Measurements from ENCODE around the gene HDAC4.
A peak's percentile ranks its signal among the peaks of the same experiment; 100 is the strongest.

HDAC4 gene

DNA sequence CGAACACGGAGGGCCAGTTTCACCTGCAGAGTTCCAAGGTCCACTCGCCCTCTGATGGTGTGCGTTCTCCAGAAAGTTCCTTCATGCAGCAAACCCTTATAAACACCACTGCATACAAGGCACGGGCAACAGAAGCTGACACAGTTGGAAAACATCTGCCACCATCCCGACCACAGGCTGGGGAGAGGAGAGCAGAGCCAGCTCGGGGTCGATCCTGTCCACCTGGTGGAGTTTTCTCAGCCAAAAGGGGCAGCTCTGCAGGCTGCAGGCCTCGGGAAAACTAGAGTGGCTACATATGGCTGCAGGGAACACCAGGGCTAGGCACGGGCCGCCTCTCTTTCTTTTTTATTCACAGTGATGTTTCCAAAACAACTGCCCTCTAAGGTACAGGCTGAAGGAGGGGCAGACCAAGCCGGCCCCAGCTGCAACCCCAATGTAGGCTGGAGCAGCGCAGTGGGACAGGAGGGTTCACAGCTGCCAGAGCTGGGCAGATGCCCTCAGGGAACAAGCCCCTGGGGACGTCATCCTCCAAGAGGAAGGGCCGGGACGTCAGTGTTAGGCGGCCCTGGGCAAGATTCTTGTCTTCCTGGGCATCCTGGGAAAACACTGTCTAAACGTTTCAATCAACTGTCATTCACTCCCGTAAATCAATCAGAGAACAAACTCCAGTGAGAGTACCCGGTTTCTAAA lies 278.3 kb downstream of the HDAC4 start:
- Mint-ChIP-seq H3K27ac (no peak overlapping the region), H3K36me3 (ENCODE audit: low read depth) (peaks cover 16% of the 10 kb centered on the region), H3K9me3 (peaks cover 4% of the 10 kb centered on the region), H3K27me3 (no peaks in the 10 kb centered on the region), H3K4me3 (no peak overlapping the region), H3K4me1 (peaks cover 14% of the 10 kb centered on the region)
- no peak for ATAC-seq
- no peak for DNase-seq

DNA sequence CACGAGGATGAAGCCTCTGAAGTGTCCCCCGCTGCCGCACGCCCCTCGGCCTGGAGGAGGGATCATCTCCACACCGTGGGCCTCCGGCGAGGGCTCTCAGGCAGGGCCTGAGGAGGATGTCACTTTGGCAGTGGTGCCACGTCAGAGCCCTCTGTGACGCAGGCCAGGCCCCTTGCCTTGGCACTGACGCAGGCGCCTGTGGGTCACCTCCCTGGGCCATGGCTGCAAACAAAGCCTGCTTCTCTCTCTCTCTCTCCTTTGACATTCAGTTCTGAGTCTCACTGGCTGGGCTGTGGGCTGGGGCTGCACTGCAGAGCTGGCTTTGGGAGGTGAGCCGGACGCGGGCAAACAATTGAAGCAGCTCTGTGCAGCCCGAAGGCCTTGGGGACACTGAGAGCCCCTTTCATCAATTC lies 279.2 kb downstream of the HDAC4 start:
- H3K4me3 Mint-ChIP-seq, result no peak overlapping the region
- peaks cover 16% of the 10 kb centered on the region for H3K36me3 Mint-ChIP-seq (ENCODE audit: low read depth)
- no peak for ATAC-seq
- H3K27me3 Mint-ChIP-seq, result no peaks in the 10 kb centered on the region
- no peak for DNase-seq
- peaks cover 14% of the 10 kb centered on the region for H3K4me1 Mint-ChIP-seq
- H3K9me3 Mint-ChIP-seq, result peaks cover 4% of the 10 kb centered on the region
- peak overlapping the region; percentile 42 for H3K27ac Mint-ChIP-seq

DNA sequence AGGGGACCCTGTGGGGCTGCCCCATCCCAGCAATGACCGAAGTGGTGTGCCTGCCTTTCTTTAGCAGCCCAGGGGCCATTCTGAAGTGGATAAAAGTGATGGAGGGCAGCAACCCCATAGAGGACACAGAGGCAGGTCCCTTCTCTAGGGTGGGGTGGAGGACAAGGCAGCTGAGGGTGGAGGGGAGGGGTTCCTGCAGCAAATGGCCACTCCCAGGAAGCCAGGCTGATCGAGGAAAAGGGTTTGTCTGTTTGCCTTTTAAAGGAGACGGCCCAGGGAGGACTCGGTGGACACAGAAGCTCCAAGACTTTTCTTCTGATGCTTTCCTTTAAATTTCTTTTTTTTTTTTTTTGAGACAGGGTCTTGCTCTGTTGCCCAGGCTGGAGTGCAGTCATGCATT lies 280.2 kb downstream of the HDAC4 start:
- H3K36me3 Mint-ChIP-seq (ENCODE audit: low read depth), result peaks cover 13% of the 10 kb centered on the region
- ATAC-seq (no peak), DNase-seq (no peak)
- no peak overlapping the region for H3K27ac Mint-ChIP-seq
- no peak overlapping the region for H3K4me3 Mint-ChIP-seq
- peaks cover 14% of the 10 kb centered on the region for H3K4me1 Mint-ChIP-seq
- H3K27me3 Mint-ChIP-seq, result no peaks in the 10 kb centered on the region
- H3K9me3 Mint-ChIP-seq, result peaks cover 4% of the 10 kb centered on the region

GRCh38 chr2:239119346-239120126 lies 281.3 kb downstream of the HDAC4 start:
- peak; percentile 13 for ATAC-seq
- H3K9me3 Mint-ChIP-seq, result no peaks in the 10 kb centered on the region

GRCh38 chr2:239118675-239119211 lies 282.1 kb downstream of the HDAC4 start:
- ATAC-seq (no peak), DNase-seq (no peak)
- Mint-ChIP-seq H3K9me3 (no peaks in the 10 kb centered on the region), H3K27me3 (no peaks in the 10 kb centered on the region), H3K36me3 (ENCODE audit: low read depth) (no peaks in the 10 kb centered on the region), H3K4me1 (peaks cover 14% of the 10 kb centered on the region), H3K4me3 (no peak overlapping the region), H3K27ac (no peak overlapping the region)

More at GRCh38 chr2:239119346-239120126, 281.3 kb downstream of the HDAC4 start:
- H3K4me1 Mint-ChIP-seq, result peaks cover 14% of the 10 kb centered on the region
- no peak for DNase-seq
- no peak overlapping the region for H3K4me3 Mint-ChIP-seq
- H3K36me3 Mint-ChIP-seq (ENCODE audit: low read depth), result peaks cover 3% of the 10 kb centered on the region
- H3K27me3 Mint-ChIP-seq, result no peaks in the 10 kb centered on the region
- no peak overlapping the region for H3K27ac Mint-ChIP-seq

- ATAC-seq, result no peak
- Mint-ChIP-seq H3K4me3 (no peak overlapping the region), H3K27me3 (no peaks in the 10 kb centered on the region), H3K36me3 (ENCODE audit: low read depth) (no peaks in the 10 kb centered on the region), H3K27ac (no peak overlapping the region), H3K4me1 (peaks cover 14% of the 10 kb centered on the region), H3K9me3 (no peaks in the 10 kb centered on the region)
- no peak for DNase-seq
Measured at GRCh38 chr2:239118264-239118663, 282.6 kb downstream of the HDAC4 start.

GRCh38 chr2:239117831-239118230 lies 283.0 kb downstream of the HDAC4 start:
- DNase-seq (no peak), ATAC-seq (no peak)
- Mint-ChIP-seq H3K27ac (no peak overlapping the region), H3K9me3 (no peaks in the 10 kb centered on the region), H3K4me1 (peaks cover 14% of the 10 kb centered on the region), H3K36me3 (ENCODE audit: low read depth) (no peaks in the 10 kb centered on the region), H3K27me3 (no peaks in the 10 kb centered on the region), H3K4me3 (no peak overlapping the region)

GRCh38 chr2:239116456-239117246 lies 284.2 kb downstream of the HDAC4 start:
- no peak for DNase-seq
- ATAC-seq, result no peak
- Mint-ChIP-seq H3K27me3 (no peaks in the 10 kb centered on the region), H3K27ac (no peak overlapping the region), H3K4me1 (peaks cover 14% of the 10 kb centered on the region), H3K36me3 (ENCODE audit: low read depth) (no peaks in the 10 kb centered on the region), H3K4me3 (no peak overlapping the region), H3K9me3 (no peaks in the 10 kb centered on the region)

- Mint-ChIP-seq H3K27me3 (no peaks in the 10 kb centered on the region), H3K27ac (no peak overlapping the region), H3K9me3 (no peaks in the 10 kb centered on the region), H3K4me1 (peaks cover 14% of the 10 kb centered on the region), H3K4me3 (no peak overlapping the region), H3K36me3 (ENCODE audit: low read depth) (no peaks in the 10 kb centered on the region)
- no peak for DNase-seq
- ATAC-seq, result no peak
Measured at GRCh38 chr2:239115616-239116015, 285.2 kb downstream of the HDAC4 start.

DNA sequence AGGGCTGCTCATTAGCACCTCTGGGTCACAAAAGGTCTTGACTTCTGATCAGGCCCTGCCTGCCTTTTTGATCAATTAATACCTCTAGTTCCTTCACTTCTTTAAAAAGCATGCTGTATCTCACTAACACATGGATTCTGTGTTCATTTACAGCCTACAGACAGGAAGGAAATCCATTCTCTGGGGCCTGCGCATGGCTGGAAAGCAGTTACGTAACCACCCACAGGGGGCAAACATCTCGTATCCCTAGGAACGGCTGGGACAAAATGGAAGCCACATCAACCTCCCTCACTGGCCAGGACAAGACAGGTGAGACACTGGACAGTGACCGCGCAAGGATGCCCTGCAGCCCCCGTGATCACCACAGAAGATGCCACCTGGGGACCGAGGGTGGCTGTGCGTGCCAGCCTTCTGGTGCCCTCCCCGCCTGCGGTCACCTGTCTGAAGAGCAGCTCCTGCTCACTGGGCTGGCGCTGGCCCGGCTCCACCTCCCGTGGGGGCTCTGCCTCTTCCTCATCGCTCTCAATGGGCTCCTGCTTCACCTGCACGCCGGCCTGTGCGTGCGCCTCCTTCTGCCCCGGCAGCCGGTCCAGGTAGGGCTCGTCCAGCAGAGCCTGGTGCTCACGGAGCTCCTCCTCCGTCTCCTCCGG lies 286.1 kb downstream of the HDAC4 start:
- Mint-ChIP-seq H3K27ac (no peak overlapping the region), H3K4me3 (no peak overlapping the region), H3K4me1 (peaks cover 9% of the 10 kb centered on the region), H3K9me3 (no peaks in the 10 kb centered on the region), H3K27me3 (no peaks in the 10 kb centered on the region), H3K36me3 (ENCODE audit: low read depth) (peaks cover under 1% of the 10 kb centered on the region)
- ATAC-seq (no peak), DNase-seq (no peak)

- ATAC-seq (no peak), DNase-seq (no peak)
- H3K4me3 Mint-ChIP-seq, result no peak overlapping the region
- H3K4me1 Mint-ChIP-seq, result peaks cover 8% of the 10 kb centered on the region
- no peak overlapping the region for H3K27ac Mint-ChIP-seq
- peaks cover 3% of the 10 kb centered on the region for H3K36me3 Mint-ChIP-seq (ENCODE audit: low read depth)
- H3K9me3 Mint-ChIP-seq, result no peaks in the 10 kb centered on the region
- no peaks in the 10 kb centered on the region for H3K27me3 Mint-ChIP-seq
Measured at GRCh38 chr2:239114119-239114581, 286.7 kb downstream of the HDAC4 start.

GRCh38 chr2:239113615-239114014 lies 287.2 kb downstream of the HDAC4 start:
- ATAC-seq, result no peak
- H3K27me3 Mint-ChIP-seq, result no peaks in the 10 kb centered on the region
- no peaks in the 10 kb centered on the region for H3K9me3 Mint-ChIP-seq
- DNase-seq, result no peak
- no peak overlapping the region for H3K27ac Mint-ChIP-seq
- no peak overlapping the region for H3K4me3 Mint-ChIP-seq
- H3K36me3 Mint-ChIP-seq (ENCODE audit: low read depth), result peaks cover 3% of the 10 kb centered on the region
- H3K4me1 Mint-ChIP-seq, result peaks cover 3% of the 10 kb centered on the region

DNA sequence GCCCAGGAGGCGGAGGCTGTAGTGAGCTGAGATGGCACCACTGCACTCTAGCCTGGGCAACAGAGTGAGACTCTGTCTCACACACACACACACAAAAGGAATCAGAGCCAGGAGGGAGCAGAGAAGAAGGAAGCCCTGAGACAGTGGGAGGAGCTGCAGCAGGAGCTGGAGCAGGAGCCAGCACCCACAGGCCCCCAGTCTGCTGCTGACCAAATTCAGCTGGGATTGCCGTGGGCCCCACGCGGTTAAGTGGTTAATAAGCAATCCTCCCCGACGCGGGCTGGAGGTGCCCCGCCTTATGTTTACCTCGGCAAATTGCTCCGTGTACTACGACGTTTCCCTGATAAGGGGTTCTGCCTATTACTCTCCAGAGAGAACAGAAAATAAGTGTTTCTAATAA lies 287.6 kb downstream of the HDAC4 start:
- no peaks in the 10 kb centered on the region for H3K27me3 Mint-ChIP-seq
- H3K27ac Mint-ChIP-seq, result no peak overlapping the region
- H3K4me3 Mint-ChIP-seq, result no peak overlapping the region
- H3K4me1 Mint-ChIP-seq, result peaks cover 2% of the 10 kb centered on the region
- ATAC-seq (no peak), DNase-seq (no peak)
- no peaks in the 10 kb centered on the region for H3K9me3 Mint-ChIP-seq
- H3K36me3 Mint-ChIP-seq (ENCODE audit: low read depth), result peaks cover 3% of the 10 kb centered on the region

DNA sequence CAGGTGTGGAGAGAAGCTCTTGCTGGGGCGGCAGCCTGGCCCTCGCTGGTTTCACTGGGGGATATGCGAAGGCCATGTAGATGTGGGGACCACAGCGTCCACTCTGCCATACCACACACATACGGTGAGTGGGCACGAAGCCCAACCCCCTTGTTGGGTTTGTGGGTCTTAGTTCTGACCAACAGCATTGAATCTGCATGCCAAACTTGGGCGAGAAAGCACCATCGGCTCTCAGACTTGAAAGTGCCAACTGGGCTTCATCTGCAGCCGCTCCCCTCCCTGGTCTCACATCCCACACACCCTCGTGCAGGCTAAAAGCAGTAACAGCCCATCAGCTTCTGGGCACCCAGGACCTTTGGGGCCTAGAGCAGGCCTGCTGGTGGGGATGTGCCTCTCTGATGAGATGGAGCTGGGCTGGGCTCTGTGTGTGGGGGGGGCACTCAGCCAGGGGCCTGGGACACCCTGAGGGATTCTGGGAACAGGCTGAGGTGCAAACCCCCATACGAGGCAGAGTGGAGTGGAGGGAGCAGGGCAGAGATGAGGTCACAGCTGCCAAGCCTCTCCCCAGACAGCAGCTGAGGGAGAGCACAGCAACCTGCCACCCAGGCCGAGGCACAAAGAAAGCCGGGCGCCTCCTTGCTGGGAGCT lies 288.6 kb downstream of the HDAC4 start:
- no peak for DNase-seq
- Mint-ChIP-seq H3K9me3 (no peaks in the 10 kb centered on the region), H3K4me1 (no peaks in the 10 kb centered on the region), H3K27me3 (no peaks in the 10 kb centered on the region), H3K36me3 (ENCODE audit: low read depth) (peaks cover 5% of the 10 kb centered on the region), H3K4me3 (no peak overlapping the region), H3K27ac (no peak overlapping the region)
- no peak for ATAC-seq

All from activated naive CD8-positive, alpha-beta T cell treated with anti-CD3 and anti-CD28 coated beads, Interleukin-2, amount 50 U/mL, for 24 hours (primary cell).